Effector memory CD8-positive, alpha-beta T cell (primary cell): ENCODE results near the gene RMND5B.

Experiments
- ATAC-seq: fragments of 150-1000 bp; cut with Tn5 transposase; replicated peaks from 2 replicates; pipeline ENCODE4 v1.10.0; 2021; ENCODE audit warnings: mild to moderate bottlenecking, moderate library complexity
- DNase-seq, 3 experiments: peaks; one replicate each; pipeline ENCODE4 v3.0.0; 2021
- H3K27ac Mint-ChIP-seq, 2 donors: one replicate each; pipeline ENCODE4 v1.8.0; 2022; ENCODE audit warnings: mild to moderate bottlenecking in 2 of 2, mixed read lengths in 2 of 2, moderate library complexity in 2 of 2
- H3K27me3 Mint-ChIP-seq, 2 donors: one replicate each; pipeline ENCODE4 v1.8.0; 2022; ENCODE audit warnings: mixed read lengths in 2 of 2
- H3K36me3 Mint-ChIP-seq: one replicate; pipeline ENCODE4 v1.8.0; 2022; ENCODE audit warnings: mild to moderate bottlenecking, moderate library complexity, mixed read lengths; ENCODE audit not compliant: insufficient read depth
- H3K4me1 Mint-ChIP-seq, 2 donors: one replicate each; pipeline ENCODE4 v1.8.0; 2022; ENCODE audit warnings: low read depth in 2 of 2, mixed read lengths in 2 of 2
- H3K4me3 Mint-ChIP-seq, 2 donors: one replicate each; pipeline ENCODE4 v1.8.0; 2022; ENCODE audit warnings: mild to moderate bottlenecking in 2 of 2, mixed read lengths in 2 of 2, moderate library complexity in 2 of 2
- H3K9me3 Mint-ChIP-seq, 2 donors: one replicate each; pipeline ENCODE4 v1.8.0; 2022; ENCODE audit warnings: mixed read lengths in 2 of 2

RMND5B gene

DNA sequence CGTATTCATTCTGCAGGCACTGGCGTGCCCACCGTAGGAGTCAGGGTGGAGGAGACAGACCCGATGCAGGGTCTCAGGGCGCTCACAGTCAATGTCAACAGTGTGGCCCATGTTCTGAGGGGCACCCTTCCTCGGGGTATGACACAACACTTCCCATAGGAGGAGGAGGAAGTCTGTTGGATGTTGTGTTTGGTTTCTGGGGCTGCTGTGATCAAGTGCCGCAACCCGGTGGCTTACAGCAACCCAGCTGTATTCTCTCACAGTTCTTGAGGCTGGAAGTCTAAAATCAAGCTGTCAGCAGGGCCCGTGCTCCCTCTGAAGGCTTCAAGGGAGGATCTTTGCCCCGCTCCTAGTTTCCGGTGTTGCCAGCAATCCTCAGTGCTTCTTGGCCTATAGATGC, 67.9 kb downstream of the RMND5B start:
- no peak for ATAC-seq
- no peaks in the 10 kb centered on the region for H3K27me3 Mint-ChIP-seq
- H3K4me3 Mint-ChIP-seq, result no peak overlapping the region
- DNase-seq, result no peak
- H3K4me1 Mint-ChIP-seq, result peaks cover 10 to 17% of the 10 kb centered on the region in 2 donors
- H3K36me3 Mint-ChIP-seq, result no peaks in the 10 kb centered on the region
- no peak overlapping the region for H3K27ac Mint-ChIP-seq
- no peaks in the 10 kb centered on the region for H3K9me3 Mint-ChIP-seq

DNA sequence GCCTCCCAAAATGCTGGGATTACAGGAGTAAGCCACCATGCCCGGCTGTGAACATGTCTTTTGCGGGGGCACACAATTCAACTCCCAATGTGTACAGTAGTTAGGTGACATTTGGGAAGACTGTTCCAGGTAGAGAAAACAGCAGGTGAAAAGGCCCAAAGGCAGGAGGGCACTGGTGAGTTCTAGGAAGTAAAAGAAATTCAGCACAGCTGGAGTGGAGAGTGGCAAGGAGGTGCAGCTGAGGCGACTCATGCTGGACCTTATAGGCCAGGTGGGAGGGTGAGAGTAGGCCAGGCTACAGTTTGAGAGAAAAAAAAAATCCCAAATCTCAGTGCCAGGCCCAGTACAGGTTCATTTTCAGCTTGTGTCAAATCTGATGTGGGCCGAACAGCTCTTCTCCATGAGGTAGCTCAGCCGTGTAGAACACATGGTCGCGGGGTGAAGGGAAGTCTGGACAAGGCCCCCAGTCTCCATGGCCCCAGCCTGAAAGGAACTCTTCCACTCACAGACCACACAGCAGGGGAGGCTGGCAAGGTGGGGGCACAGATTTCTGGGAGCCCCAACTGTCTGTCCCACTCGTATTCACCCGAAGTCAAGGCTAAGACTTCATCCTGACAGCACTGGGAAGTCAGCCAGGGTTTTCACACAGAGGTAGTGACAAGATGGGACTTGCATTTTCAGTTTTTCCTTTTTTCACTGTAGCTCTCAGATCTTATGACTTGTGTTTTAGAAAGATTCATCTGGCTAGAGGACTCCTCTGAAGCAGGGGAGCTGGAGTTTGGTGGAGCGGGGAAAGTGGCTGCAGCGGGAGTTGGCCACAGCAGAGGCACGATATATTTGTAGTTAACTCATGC, 69.0 kb downstream of the RMND5B start:
- no peak for ATAC-seq
- no peak for DNase-seq
- peaks cover 5 to 10% of the 10 kb centered on the region in 2 donors for H3K4me1 Mint-ChIP-seq
- no peaks in the 10 kb centered on the region for H3K9me3 Mint-ChIP-seq
- H3K27ac Mint-ChIP-seq, result no peak overlapping the region
- no peak overlapping the region for H3K4me3 Mint-ChIP-seq
- no peaks in the 10 kb centered on the region for H3K27me3 Mint-ChIP-seq
- peaks cover 6% of the 10 kb centered on the region for H3K36me3 Mint-ChIP-seq
